Activated CD4-positive, alpha-beta T cell treated with anti-CD3 and anti-CD28 coated beads, Interleukin-2, amount 50 U/mL, for 16 hours (primary cell): Measurements from ENCODE around the gene NCKAP5.
"Not testable (repeated sequence)": the region's sequence is repeated elsewhere in the genome, so short reads cannot be mapped to it uniquely, and the experiment has no call there.

Experiments used
- DNase-seq: peaks from one replicate; pipeline ENCODE4 v3.0.0-alpha.2; 2020

Gene NCKAP5

GRCh38 chr2:133519677-133520076 is 48.6 kb downstream of the NCKAP5 start:
- DNase-seq: not testable (repeated sequence)

GRCh38 chr2:133518700-133519344 is 49.4 kb downstream of the NCKAP5 start:
- no peak for DNase-seq

GRCh38 chr2:133517876-133518275 is 50.4 kb downstream of the NCKAP5 start:
- DNase-seq: no peak

- DNase-seq: no peak
Measured at GRCh38 chr2:133516405-133517026, 51.7 kb downstream of the NCKAP5 start.

GRCh38 chr2:133515271-133515670 is 53.0 kb downstream of the NCKAP5 start:
- DNase-seq: no peak

GRCh38 chr2:133513893-133514292 is 54.4 kb downstream of the NCKAP5 start:
- no peak for DNase-seq

GRCh38 chr2:133512121-133512520 is 56.1 kb downstream of the NCKAP5 start:
- DNase-seq: no peak

GRCh38 chr2:133511679-133512078 is 56.6 kb downstream of the NCKAP5 start:
- no peak for DNase-seq

GRCh38 chr2:133509777-133510176 is 58.5 kb downstream of the NCKAP5 start:
- no peak for DNase-seq

- no peak for DNase-seq
Measured at GRCh38 chr2:133508546-133509165, 59.6 kb downstream of the NCKAP5 start.

- no peak for DNase-seq
Measured at GRCh38 chr2:133506996-133507395, 61.3 kb downstream of the NCKAP5 start.

- no peak for DNase-seq
Measured at GRCh38 chr2:133504566-133505505, 63.4 kb downstream of the NCKAP5 start.

- no peak for DNase-seq
Measured at GRCh38 chr2:133503927-133504326, 64.3 kb downstream of the NCKAP5 start.

GRCh38 chr2:133503323-133503722 is 64.9 kb downstream of the NCKAP5 start:
- DNase-seq: no peak

GRCh38 chr2:133502678-133503077 is 65.6 kb downstream of the NCKAP5 start:
- DNase-seq: no peak

GRCh38 chr2:133500917-133501316 is 67.3 kb downstream of the NCKAP5 start:
- DNase-seq: no peak

- no peak for DNase-seq
Measured at GRCh38 chr2:133498662-133499585, 69.3 kb downstream of the NCKAP5 start.

GRCh38 chr2:133497951-133498565 is 70.2 kb downstream of the NCKAP5 start:
- DNase-seq: no peak

- no peak for DNase-seq
Measured at GRCh38 chr2:133497270-133497893, 70.9 kb downstream of the NCKAP5 start.

- no peak for DNase-seq
Measured at GRCh38 chr2:133496501-133497269, 71.6 kb downstream of the NCKAP5 start.
